CD4-positive, alpha-beta T cell (primary cell): ENCODE data around the gene HIPK2. TPM values are rescaled to one million over a fixed set of nuclear protein-coding genes. Genes with fewer than 3 reads are reported as not detected.

Source experiments
- ATAC-seq: fragments of 200-7000 bp; cut with Tn5 transposase; one replicate; pipeline ENCODE4 v1.10.0; 2022; ENCODE audit warnings: mild to moderate bottlenecking; ENCODE audit not compliant: poor library complexity
- CTCF ChIA-PET: fragments of 350-600 bp; sonication (Branson Sonifier 250); formaldehyde crosslinking; loops from one replicate; lab custom pipeline; 2021; ENCODE audit warnings: antibody characterized with exemption, inconsistent platforms; lab: Charles Lee
- POLR2A ChIA-PET: fragments of 350-600 bp; sonication (Branson Sonifier 250); formaldehyde crosslinking; loops from one replicate; lab custom pipeline; 2021; ENCODE audit warnings: antibody characterized with exemption, inconsistent platforms; lab: Charles Lee
- DNase-seq, 14 experiments: peaks; one replicate each; pipeline ENCODE4 v3.0.0-alpha.2; 2013 to 2020; ENCODE audit warnings: mixed read lengths in 2 of 14
- H3K27ac ChIP-seq, 2 donors: one replicate each; pipeline versions ENCODE4 v1.5.1 to v1.7.0; 2013; ENCODE audit warnings: low read length in 2 of 2, low read depth in 1 of 2, mild to moderate bottlenecking in 1 of 2
- H3K27me3 ChIP-seq, 2 experiments: 1 replicate in 1 of 2; 2 replicates in 1 of 2; pipeline versions ENCODE4 v1.6.1 to v1.7.0; 2013; ENCODE audit warnings: low read length in 2 of 2, control low read depth in 1 of 2, mild to moderate bottlenecking in 1 of 2, moderate library complexity in 1 of 2; ENCODE audit not compliant: insufficient read depth in 2 of 2, control insufficient read depth in 1 of 2
- H3K36me3 ChIP-seq: one replicate; pipeline ENCODE4 v1.6.1; 2013; ENCODE audit warnings: low read length, control low read depth; ENCODE audit not compliant: insufficient read depth
- H3K4me1 ChIP-seq: one replicate; pipeline ENCODE4 v1.6.1; 2013; ENCODE audit warnings: low read length, control low read depth; ENCODE audit not compliant: insufficient read depth
- H3K4me3 ChIP-seq: one replicate; pipeline ENCODE4 v1.5.1; 2013; ENCODE audit warnings: mild to moderate bottlenecking, low read length, moderate library complexity
- H3K9me3 ChIP-seq, 2 experiments: 1 replicate in 1 of 2; 2 replicates in 1 of 2; pipeline versions ENCODE4 v1.6.1 to v1.7.0; 2013; ENCODE audit warnings: low read length in 2 of 2, mild to moderate bottlenecking in 2 of 2, control low read depth in 1 of 2, moderate library complexity in 1 of 2; ENCODE audit not compliant: control insufficient read depth in 1 of 2, insufficient read depth in 1 of 2
- H3K27ac Mint-ChIP-seq: one replicate; pipeline ENCODE4 v1.8.0; 2020; ENCODE audit warnings: mixed read lengths
- H3K27me3 Mint-ChIP-seq: one replicate; pipeline ENCODE4 v1.8.0; 2021; ENCODE audit warnings: mixed read lengths
- H3K36me3 Mint-ChIP-seq: one replicate; pipeline ENCODE4 v1.8.0; 2021; ENCODE audit warnings: low read depth, mixed read lengths
- H3K4me1 Mint-ChIP-seq: one replicate; pipeline ENCODE4 v1.8.0; 2021; ENCODE audit warnings: low read depth, mixed read lengths
- H3K4me3 Mint-ChIP-seq: one replicate; pipeline ENCODE4 v1.8.0; 2020; ENCODE audit warnings: mild to moderate bottlenecking, mixed read lengths
- H3K9me3 Mint-ChIP-seq: one replicate; pipeline ENCODE4 v1.8.0; 2020; ENCODE audit warnings: mixed read lengths
- CTCF ChIP-seq: fragments of 200-600 bp; IDR thresholded peaks from one replicate; pipeline ENCODE4 v1.8.0; 2022; ENCODE audit warnings: antibody characterized with exemption, mild to moderate bottlenecking
- intact Hi-C, 2 experiments: fragments of 100-400 bp; cut with DNase I in 1 of 2; cut with micrococcal nuclease in 1 of 2; formaldehyde crosslinking; loops; one replicate each; pipeline versions ENCODE4 v1.15.1 to v1.9.0; 2023 to 2025; cut with DNase I, micrococcal nuclease
- total RNA-seq, 174 experiments: library from RNA in 2 of 174; stranded (reverse) in 2 of 174; gene quantifications; one replicate each; pipeline ENCODE4 v1.2.3 and lab custom pipeline; 2021 to 2026

Gene HIPK2
- total RNA-seq, 2 experiments from 2014 or later: 36.5 to 37.0 TPM

GRCh38 chr7:139823959-139824521 is 46.2 kb upstream of the HIPK2 start:
- no peak overlapping the region for H3K27ac Mint-ChIP-seq

DNA sequence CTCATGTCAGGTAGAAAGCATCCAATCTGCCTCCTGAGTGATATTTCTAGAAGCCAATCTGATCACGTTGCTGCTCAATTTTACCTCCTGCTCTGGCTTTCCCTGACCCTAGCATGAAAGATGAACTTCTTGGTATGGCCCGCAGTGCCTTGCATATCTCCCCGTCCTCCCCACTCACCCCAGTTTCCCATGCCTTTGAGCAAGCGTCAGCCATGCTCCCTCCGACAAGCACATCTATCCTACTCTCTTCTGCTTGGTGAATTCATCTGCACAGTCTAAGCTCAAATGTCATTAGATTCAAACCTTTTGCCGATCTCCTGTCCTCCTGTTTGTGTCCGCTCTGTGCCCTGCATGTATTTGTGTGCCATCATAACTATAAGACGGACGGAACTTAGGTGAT is 45.1 kb upstream of the HIPK2 start:
- no peak overlapping the region for H3K27ac Mint-ChIP-seq
- no peaks in the 10 kb centered on the region for H3K9me3 Mint-ChIP-seq
- H3K27me3 ChIP-seq: no peaks in the 10 kb centered on the region
- no peaks in the 10 kb centered on the region for H3K36me3 ChIP-seq
- no peak for TF ChIP-seq CTCF
- POLR2A ChIA-PET: no interaction called here
- DNase-seq: no peak
- intact Hi-C loops: loop anchor here in 1 of 2 experiments (10.0 kb wide), 1 partner anchor 178 kb away; no protein-coding TSS in a partner anchor
- no peak for ATAC-seq
- no peak overlapping the region for H3K4me3 Mint-ChIP-seq
- H3K27ac ChIP-seq: no peak overlapping the region
- peaks cover 3% of the 10 kb centered on the region for H3K4me1 Mint-ChIP-seq
- no peak overlapping the region for H3K4me3 ChIP-seq
- H3K36me3 Mint-ChIP-seq: no peaks in the 10 kb centered on the region
- H3K27me3 Mint-ChIP-seq: peaks cover 4% of the 10 kb centered on the region
- no peaks in the 10 kb centered on the region for H3K4me1 ChIP-seq
- CTCF ChIA-PET: no interaction called here
- H3K9me3 ChIP-seq: no peaks in the 10 kb centered on the region

More at GRCh38 chr7:139823959-139824521, 46.2 kb upstream of the HIPK2 start:
- no peaks in the 10 kb centered on the region for H3K27me3 ChIP-seq
- POLR2A ChIA-PET: no interaction called here
- DNase-seq (no peak), ATAC-seq (no peak)
- Mint-ChIP-seq H3K4me1 (peaks cover 12% of the 10 kb centered on the region), H3K36me3 (no peaks in the 10 kb centered on the region), H3K4me3 (no peak overlapping the region), H3K27me3 (peaks cover 4% of the 10 kb centered on the region), H3K9me3 (no peaks in the 10 kb centered on the region)
- intact Hi-C loops: loop anchor here in 1 of 2 experiments (10.0 kb wide), 1 partner anchor 179 kb away; no protein-coding TSS in a partner anchor
- no peak for TF ChIP-seq CTCF
- CTCF ChIA-PET: no interaction called here
- no peaks in the 10 kb centered on the region for H3K9me3 ChIP-seq
- no peak overlapping the region for H3K27ac ChIP-seq
- no peaks in the 10 kb centered on the region for H3K36me3 ChIP-seq
- H3K4me3 ChIP-seq: no peak overlapping the region
- peaks cover 6% of the 10 kb centered on the region for H3K4me1 ChIP-seq

DNA sequence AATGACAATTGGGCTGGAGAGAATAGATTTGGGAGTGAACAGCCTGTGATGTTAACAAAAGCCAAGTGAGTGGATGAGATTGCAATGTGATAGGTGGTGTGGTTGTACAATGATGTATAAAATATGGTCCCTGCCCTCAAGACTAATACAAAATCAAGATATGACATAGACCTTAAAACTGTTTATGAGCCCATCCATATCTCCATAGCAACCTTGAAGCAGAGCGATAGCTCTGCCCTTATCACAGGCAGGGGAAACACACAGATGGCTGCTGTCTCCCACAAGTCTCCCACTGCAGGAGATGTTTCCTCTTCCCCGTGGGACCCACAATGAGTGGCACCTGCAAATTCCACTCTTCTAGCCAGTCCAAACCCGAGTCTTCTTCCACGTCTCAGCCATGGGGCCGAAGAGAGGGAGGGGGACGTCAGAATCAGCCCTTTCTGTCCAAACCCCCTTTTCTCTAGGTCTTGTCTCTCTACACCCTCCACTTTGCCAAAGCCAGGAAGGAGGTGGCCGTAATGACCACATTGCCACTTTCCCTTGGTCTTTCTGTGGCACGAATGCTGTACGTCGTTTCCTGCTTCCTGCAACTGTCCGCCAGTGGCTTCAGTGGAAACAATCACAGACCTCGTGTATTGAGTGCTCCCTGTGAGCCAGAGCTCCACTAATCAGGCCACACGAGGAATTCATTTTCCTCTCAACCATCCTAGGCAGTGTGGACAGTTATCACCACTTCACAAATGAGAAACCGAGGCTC is 43.7 kb upstream of the HIPK2 start:
- no peak for TF ChIP-seq CTCF
- ChIA-PET POLR2A (no interaction called here), CTCF (no interaction called here)
- DNase-seq: no peak
- H3K27ac Mint-ChIP-seq: no peak overlapping the region
- no peaks in the 10 kb centered on the region for H3K9me3 ChIP-seq
- intact Hi-C loops: loop anchor here in 1 of 2 experiments (10.0 kb wide), 1 partner anchor 177 kb away; no protein-coding TSS in a partner anchor
- H3K4me3 Mint-ChIP-seq: no peak overlapping the region
- H3K9me3 Mint-ChIP-seq: no peaks in the 10 kb centered on the region
- H3K4me1 Mint-ChIP-seq: no peaks in the 10 kb centered on the region
- H3K27ac ChIP-seq: no peak overlapping the region
- no peaks in the 10 kb centered on the region for H3K36me3 ChIP-seq
- no peaks in the 10 kb centered on the region for H3K4me1 ChIP-seq
- no peaks in the 10 kb centered on the region for H3K27me3 ChIP-seq
- ATAC-seq: no peak
- peaks cover 4% of the 10 kb centered on the region for H3K27me3 Mint-ChIP-seq
- H3K4me3 ChIP-seq: no peak overlapping the region
- H3K36me3 Mint-ChIP-seq: no peaks in the 10 kb centered on the region
